ENCODE data around the gene GRIPAP1.
A peak's percentile ranks its signal among the peaks of the same experiment; 100 is the strongest.
"Not testable (repeated sequence)": the region's sequence is repeated elsewhere in the genome, so short reads cannot be mapped to it uniquely, and the experiment has no call there.

Gene GRIPAP1

DNA sequence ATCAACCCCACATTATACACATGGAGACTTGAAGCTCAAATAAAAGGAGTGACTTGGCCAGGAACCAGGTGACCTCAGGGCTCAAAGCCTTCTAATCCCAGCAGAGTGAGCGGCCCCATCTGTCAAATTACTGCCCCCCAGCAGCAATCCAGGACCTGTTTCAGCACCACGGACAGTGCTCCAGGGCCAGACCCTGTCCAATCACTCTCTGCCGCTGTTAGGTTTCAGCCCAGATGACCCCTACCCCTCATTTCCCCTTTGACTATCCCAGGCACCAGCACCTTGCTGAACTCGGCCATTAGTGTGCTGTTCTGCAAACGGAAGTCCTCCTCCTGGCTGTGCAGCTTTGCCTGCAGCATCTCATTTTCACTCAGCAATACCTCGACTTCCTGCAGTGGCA lies 5.1 kb downstream of the GRIPAP1 start:
- DNase-seq (ENCODE audit: low spot score) = no peak
- FAIRE-seq = no peak

DNA sequence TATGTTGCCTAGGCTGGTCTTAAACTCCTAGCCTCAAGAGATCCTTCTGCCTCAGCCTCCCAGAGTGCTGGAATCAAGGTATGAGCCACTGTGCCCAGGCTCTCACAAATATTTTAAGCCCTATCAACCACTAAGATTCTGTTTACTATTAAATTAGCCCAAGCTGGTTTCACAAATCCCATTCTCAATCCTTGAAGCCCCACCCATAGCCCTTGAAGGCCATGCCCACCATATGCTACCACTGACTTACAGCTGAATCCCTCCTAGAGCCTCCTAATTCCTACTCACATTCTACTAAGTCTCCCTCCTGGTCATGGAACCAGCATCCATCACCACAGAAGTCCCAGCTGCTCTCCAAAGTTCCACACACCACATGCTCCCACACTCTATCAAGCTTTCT lies 9.7 kb downstream of the GRIPAP1 start:
- FAIRE-seq = no peak
- no peak for DNase-seq (ENCODE audit: low spot score)

DNA sequence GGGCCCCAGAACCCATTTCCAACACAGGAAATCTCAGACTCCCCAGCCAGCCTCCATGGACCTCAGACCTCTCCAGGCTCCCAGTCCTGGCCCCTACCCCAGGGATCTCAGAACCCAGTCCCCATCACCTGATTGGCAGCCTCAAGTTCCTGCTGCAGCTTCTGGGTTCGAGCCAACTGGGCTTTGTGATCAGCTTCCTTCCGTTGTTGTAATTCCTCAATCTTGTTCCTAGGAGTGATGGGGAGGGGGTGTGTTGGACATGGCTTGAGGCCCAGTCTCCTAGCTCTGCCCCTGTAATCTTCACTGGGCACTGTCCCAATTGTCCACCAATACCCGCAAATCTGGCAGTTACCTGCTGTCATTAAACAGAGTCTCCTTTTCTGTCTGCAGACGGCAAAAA lies 12.6 kb downstream of the GRIPAP1 start:
- FAIRE-seq (no peak), DNase-seq (ENCODE audit: low spot score) (no peak)

GRCh38 chrX:48983896-48984295 lies 18.2 kb downstream of the GRIPAP1 start:
- FAIRE-seq (no peak), DNase-seq (ENCODE audit: low spot score) (no peak)

- DNase-seq (ENCODE audit: low spot score) = no peak
- FAIRE-seq = no peak
Observed at GRCh38 chrX:48983081-48983480, 19.0 kb downstream of the GRIPAP1 start.

DNA sequence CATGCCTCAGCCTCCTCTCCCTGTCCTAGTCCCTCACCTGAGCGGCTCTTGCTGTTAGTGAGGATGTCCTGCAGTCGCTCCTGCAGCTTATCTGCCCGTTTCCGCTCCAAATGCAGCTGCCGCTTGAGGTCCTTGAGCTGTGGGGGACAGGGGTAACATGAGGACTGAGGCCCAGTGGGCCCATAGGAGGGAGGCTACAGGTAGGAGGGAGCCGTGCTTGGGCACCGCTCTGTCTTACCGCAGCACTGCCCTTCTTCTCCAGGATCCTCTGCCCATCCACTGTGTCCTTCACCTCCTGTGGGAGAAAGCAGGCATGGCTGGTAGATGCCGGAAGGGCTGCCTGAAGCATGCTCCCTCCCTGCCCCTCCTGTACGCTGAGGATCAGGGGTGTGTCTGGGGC lies 20.9 kb downstream of the GRIPAP1 start:
- DNase-seq (ENCODE audit: low spot score) (no peak), FAIRE-seq (no peak)

- not testable (repeated sequence) for FAIRE-seq; DNase-seq (ENCODE audit: low spot score)
Observed at GRCh38 chrX:48980341-48980740, 21.7 kb downstream of the GRIPAP1 start.

GRCh38 chrX:48978226-48978625 lies 23.8 kb downstream of the GRIPAP1 start:
- DNase-seq (ENCODE audit: low spot score) (no peak), FAIRE-seq (no peak)

DNA sequence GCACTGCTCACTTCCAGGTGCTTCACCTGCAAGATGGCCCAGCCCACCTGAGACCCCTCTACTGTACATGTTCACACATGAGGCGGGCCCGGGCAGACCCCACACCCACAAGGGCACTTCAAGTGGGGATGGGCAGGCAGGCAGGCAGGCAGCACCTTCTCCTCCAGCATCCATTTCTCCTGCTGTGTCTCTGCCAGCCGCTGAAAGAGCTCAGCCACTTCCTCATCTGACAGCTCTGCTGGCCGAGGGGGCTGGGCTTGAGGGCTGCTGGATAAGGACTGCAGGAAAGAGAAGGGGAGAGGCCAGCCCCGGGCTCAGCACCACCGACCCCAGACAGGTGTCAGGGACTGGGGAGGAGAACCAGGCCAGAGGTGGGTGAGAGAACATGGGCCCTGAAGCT lies 26.0 kb downstream of the GRIPAP1 start:
- FAIRE-seq (no peak), DNase-seq (ENCODE audit: low spot score) (no peak)

GRCh38 chrX:48975541-48975940 lies 26.5 kb downstream of the GRIPAP1 start:
- DNase-seq (ENCODE audit: low spot score) = no peak
- no peak for FAIRE-seq

- FAIRE-seq (no peak), DNase-seq (ENCODE audit: low spot score) (no peak)
Observed at GRCh38 chrX:48975041-48975440, 27.0 kb downstream of the GRIPAP1 start.

GRCh38 chrX:48974574-48974973 lies 27.5 kb downstream of the GRIPAP1 start:
- FAIRE-seq (no peak), DNase-seq (ENCODE audit: low spot score) (no peak)

- FAIRE-seq = no peak
- no peak for DNase-seq (ENCODE audit: low spot score)
Observed at GRCh38 chrX:48974033-48974432, 28.0 kb downstream of the GRIPAP1 start.

GRCh38 chrX:48972220-48973164 lies 29.6 kb downstream of the GRIPAP1 start:
- FAIRE-seq = no peak
- no peak for DNase-seq (ENCODE audit: low spot score)

GRCh38 chrX:48971249-48972219 lies 30.5 kb downstream of the GRIPAP1 start, which contains the start of gene KCND1:
Gene KCND1 (minus strand): TSS chrX:48971844. CDS start chrX:48970271, 1,573 bp downstream.
- DNase-seq (ENCODE audit: low spot score) = no peak
- no peak for FAIRE-seq

DNA sequence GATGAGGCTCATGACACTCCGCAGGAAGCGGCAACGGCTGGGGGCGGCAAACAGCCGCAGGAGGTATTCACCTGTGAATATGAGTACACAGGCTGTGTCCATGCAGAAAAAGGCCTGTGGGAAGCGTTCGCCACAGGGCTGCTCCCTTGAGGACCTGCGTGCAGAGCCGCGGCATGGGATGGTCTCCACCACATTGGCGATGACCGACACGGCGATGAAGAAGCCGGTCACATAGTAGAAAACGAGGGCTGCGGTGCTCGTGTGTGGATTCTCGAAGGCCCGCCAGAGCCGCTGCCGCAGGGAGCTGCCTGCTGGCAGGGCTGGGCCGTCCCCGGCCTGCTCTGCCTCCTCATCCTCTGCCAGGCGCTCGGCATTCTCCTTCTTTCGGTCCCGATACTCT lies 32.6 kb downstream of the GRIPAP1 start:
- DNase-seq (ENCODE audit: low spot score) (no peak), FAIRE-seq (no peak)

DNA sequence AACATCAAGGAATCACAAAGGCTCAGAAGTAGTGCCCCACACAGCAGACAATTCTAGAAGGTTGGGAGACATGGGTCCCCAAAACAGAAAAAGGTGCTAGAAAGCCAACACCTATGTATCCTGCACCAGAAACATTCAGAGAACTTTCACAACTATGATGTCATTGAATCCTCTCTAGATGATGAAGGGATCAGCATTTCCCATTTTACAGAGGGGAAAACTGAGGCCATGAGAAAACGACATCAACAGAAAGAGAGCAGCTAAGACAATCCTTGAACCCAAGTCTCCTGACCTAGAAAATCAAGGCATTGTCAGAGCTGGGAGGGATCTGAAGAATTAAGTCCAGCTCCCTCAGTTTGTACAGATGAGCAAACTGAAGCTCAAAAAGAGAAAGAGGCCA lies 33.7 kb downstream of the GRIPAP1 start:
- no peak for FAIRE-seq
- DNase-seq (ENCODE audit: low spot score) = no peak

GRCh38 chrX:48966796-48967579 lies 35.1 kb downstream of the GRIPAP1 start:
- FAIRE-seq = peak; percentile 35
- peak; percentile 39 for DNase-seq (ENCODE audit: low spot score)

- no peak for DNase-seq (ENCODE audit: low spot score)
- no peak for FAIRE-seq
Observed at GRCh38 chrX:48965959-48966358, 36.1 kb downstream of the GRIPAP1 start.

GRCh38 chrX:48961585-48962091 lies 40.4 kb downstream of the GRIPAP1 start:
- no peak for DNase-seq (ENCODE audit: low spot score)
- FAIRE-seq = no peak

DNA sequence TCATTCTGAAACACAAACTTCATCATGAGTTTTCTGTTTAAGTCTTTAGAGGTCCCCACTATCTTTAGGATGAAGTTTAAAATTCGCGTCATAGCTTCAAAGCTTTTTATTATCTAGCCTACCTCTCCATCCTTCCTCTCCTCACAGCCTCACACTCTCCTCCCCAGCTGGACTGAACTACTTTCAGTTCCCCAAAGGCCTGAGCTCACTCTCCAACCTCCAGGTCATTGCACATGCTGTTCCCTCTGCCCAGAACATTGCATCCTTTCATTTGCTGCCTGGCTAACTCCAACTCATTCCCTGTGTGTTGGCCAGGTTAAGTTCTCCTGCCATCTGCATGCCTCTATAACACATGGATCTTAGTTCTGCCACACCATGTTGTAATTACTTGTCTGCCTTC lies 41.8 kb downstream of the GRIPAP1 start:
- DNase-seq (ENCODE audit: low spot score) (no peak), FAIRE-seq (no peak)

Measured in RCC 7860 (cell line).